HK-2 (cell line): ENCODE results near the gene CPT1C.
A peak's percentile ranks its signal among the peaks of the same experiment; 100 is the strongest.

ENCODE experiments used
- DNase-seq: peaks from one replicate; pipeline ENCODE4 v3.0.0-alpha.2; 2018; ENCODE audit not compliant: unreplicated experiment

Gene CPT1C

GRCh38 chr19:49690656-49691242 is at the start of gene CPT1C:
Gene CPT1C, plus strand, starts transcription at chr19:49691116. Its CDS starts 1,137 bp downstream, at chr19:49692253.
- DNase-seq, result no peak

GRCh38 chr19:49641688-49642491 is 49.0 kb upstream of the CPT1C start, which contains the start of gene SCAF1:
Gene SCAF1, plus strand, starts transcription at chr19:49642209. Its CDS starts 2,818 bp downstream, at chr19:49645027.
- peak; percentile 99 for DNase-seq

GRCh38 chr19:49642492-49643035 is 48.4 kb upstream of the CPT1C start:
- no peak for DNase-seq

GRCh38 chr19:49643466-49643865 is 47.5 kb upstream of the CPT1C start:
- no peak for DNase-seq

DNA sequence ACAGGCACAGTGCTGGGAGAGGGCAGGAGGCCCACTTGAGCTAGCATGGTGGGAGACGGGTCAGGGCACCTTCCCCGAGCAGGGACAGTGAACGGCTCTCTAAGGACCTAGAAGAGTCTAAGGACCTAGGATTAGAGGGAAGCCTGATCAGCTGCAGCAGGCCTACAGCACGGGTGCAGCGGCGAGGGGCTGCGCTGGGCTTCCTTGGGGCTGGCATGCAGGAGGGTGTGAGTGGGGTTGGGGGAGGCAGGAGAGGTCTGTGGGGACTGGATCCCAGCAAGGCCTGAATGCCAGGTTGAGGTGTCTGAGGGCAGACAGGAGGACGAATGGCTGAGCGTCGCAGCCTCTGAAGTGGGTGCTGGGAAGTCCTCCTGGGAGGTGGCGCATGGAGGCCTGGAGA is 45.3 kb upstream of the CPT1C start:
- DNase-seq, result no peak

- DNase-seq, result no peak
Observed at GRCh38 chr19:49645995-49646394, 44.9 kb upstream of the CPT1C start.

DNA sequence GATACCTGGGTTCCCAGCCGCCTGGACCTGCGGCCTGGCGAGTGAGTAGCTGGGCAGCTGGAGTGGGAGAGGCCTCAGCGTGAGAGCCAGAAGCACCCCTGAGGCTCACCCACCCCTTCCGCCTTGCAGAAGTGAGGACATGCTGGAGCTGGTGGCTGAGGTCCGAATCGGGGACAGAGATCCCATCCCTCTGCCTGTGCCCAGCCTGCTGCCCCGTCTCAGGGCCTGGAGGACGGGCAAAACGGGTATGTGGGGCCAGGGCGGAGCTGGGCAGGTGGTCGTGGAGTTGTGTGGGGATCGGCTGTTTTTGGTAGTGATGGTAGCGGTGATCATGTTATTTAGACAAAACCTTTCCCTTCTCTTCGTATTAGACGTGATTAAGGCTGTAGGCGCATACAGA is 44.3 kb upstream of the CPT1C start:
- no peak for DNase-seq

DNA sequence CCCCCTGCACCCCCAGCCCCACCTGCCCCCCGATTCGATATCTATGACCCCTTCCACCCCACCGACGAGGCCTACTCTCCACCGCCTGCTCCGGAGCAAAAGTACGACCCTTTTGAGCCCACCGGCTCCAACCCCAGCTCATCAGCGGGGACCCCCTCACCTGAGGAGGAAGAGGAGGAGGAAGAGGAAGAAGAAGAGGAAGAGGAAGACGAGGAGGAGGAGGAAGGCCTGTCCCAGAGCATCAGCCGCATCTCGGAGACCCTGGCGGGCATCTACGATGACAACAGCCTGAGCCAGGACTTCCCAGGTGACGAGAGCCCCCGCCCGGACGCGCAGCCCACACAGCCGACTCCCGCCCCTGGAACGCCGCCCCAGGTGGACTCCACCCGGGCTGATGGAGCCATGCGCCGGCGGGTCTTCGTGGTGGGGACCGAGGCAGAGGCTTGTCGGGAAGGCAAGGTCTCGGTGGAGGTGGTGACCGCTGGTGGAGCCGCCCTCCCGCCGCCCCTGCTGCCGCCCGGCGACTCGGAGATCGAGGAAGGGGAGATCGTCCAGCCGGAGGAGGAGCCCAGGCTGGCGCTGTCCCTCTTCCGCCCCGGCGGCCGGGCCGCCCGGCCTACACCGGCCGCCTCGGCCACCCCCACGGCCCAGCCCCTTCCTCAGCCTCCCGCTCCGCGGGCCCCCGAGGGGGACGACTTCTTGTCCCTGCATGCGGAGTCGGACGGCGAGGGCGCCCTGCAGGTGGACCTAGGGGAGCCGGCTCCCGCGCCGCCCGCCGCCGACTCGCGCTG is 39.7 kb upstream of the CPT1C start:
- DNase-seq, result no peak

DNA sequence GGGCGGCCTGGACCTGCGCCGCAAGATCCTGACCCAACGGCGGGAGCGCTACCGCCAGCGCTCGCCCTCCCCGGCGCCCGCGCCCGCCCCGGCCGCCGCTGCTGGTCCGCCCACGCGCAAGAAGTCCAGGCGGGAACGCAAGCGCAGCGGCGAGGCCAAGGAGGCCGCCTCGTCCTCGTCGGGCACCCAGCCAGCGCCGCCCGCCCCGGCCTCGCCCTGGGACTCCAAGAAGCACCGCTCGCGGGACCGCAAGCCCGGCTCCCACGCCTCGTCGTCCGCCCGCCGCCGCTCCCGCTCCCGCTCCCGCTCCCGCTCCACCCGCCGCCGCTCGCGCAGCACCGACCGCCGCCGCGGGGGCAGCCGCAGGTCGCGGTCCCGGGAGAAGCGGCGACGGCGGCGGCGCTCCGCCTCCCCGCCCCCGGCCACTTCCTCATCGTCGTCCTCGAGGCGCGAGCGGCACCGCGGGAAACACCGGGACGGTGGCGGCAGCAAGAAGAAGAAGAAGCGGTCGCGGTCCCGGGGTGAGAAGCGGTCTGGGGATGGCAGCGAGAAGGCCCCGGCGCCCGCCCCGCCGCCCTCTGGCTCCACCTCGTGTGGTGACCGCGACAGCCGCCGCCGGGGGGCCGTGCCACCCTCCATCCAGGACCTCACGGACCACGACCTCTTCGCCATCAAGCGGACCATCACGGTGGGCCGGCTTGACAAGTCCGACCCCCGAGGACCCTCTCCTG is 38.9 kb upstream of the CPT1C start:
- DNase-seq, result no peak

GRCh38 chr19:49652551-49653465 is 38.1 kb upstream of the CPT1C start:
- no peak for DNase-seq

DNA sequence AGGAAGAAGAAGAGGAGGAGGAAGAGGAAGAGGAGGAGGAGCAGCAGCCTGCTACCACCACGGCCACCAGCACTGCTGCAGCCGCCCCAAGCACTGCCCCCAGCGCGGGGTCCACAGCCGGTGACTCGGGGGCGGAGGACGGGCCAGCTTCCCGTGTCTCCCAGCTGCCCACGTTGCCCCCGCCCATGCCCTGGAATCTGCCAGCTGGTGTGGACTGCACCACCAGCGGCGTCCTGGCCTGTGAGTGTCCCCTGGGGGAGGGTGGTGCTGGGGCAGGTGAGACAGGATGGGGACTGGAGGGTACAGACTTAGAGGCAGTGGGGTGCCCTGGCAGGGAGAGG is 37.5 kb upstream of the CPT1C start:
- no peak for DNase-seq

GRCh38 chr19:49654581-49654980 is 36.3 kb upstream of the CPT1C start:
- no peak for DNase-seq

DNA sequence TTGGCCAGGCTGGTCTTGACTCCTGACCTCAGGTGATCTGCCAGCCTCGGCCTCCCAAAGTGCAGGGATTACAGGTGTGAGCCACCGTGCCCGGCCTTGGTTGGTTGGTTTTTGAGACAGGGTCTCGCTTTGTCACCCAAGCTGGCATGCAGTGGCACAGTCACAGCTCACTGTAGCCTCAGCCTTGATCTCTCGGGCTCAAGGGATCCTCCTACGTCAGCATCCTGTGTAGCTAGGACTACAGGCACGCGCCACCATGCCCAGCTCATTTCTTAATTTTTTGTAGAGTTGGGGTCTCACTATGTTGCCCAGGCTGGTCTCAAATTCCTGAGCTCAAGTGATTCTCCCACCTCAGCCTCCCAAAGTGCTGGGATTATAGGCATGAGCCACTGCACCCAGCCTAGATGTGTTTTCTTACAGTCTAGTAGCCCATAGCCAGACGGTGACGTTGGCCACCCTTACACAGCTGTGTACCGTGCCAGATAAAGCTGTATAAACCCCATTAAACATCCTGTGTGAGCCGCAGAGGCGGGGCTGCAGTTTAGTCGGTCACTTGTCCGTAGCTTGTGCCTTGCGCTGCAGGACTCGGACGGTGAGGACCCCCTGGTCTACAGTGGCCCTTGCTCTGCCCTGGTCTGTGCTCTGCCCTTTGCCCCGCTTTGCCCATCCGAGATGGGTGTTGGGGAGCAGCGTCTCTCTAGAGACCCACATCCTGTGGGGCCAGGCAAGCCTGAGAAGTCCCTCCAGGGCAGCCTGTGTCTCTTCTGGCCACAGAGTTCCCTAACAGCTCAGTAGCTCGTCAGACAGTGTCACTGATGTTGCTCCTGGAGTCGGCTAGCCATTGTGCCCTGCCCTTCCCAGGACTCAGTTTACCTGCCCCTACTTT is 35.1 kb upstream of the CPT1C start:
- no peak for DNase-seq

DNA sequence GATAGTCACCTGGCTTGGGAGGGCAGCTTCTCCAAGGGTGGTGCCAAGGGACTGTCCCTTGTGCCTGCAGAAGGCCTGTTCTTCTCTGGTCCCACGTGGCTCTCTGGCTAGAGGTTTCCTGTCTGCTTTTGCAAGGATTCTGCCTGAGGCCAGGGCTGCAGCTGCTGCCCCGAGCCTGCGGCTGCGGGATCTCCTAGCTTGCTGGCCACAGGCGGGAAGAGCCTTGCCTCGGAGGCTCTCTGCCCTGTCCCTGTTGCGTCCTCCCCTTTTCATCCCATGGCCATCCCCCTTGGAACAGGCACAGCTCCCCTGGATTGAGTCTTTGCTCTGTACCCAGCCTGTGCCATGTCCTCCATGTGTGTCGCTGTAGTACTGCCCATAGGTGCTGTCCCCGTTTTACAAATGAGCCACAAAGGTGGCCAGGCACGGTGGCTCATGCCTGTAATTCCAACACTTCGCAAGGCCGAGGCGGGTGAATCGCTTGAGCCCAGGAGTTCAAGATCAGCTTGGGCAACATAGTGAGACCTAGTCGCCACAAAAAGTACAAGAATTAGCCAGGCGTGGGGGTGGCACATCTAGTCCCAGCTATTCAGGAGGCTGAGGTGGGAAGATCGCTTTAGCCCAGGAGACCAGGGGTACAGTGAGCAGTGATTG is 34.3 kb upstream of the CPT1C start:
- DNase-seq, result no peak

DNA sequence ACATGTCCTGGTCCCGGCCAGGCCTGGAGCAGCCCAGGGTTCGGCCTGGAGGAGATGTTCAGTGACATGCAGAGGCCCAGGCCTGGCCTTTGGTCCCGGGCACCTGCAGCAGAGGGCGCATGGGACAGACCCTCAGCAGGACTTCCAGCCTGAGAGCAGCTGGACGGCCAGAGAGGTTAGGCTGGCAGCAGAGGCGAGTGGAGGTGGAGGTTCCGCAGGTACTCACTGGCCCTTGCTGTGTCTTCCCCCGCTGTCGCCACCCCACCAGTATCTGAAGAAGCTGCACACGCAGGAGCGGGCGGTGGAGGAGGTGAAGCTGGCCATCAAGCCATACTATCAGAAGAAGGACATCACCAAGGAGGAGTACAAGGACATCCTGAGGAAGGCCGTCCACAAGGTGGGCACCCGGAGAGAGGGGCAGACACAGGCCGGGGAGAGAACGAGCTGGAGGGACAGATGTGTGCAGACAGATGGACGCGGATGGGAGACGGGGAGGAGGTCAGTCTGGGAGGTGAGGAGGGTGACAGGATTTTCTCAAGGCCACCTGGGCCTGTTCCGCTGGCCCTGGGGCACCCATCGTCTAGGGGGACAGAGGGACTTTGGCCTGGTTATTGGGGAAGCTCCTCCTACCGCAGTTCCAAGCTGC is 33.3 kb upstream of the CPT1C start:
- DNase-seq, result no peak

DNA sequence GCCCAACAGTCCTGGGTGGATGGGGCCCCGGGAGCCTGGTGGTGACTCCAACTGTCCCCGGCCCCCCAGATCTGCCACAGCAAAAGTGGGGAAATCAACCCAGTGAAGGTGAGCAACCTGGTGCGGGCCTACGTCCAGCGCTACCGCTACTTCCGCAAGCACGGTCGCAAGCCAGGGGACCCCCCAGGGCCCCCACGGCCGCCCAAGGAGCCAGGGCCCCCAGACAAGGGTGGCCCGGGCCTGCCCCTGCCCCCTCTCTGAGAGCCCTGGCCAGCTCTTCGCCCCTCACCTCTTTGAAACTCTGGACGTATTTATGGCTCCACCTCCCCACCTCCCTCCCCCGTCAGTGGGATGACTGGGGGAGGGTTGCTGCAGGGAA is 32.8 kb upstream of the CPT1C start:
- DNase-seq, result no peak

GRCh38 chr19:49658566-49659442 is 32.1 kb upstream of the CPT1C start:
- no peak for DNase-seq
